ENCODE results near the gene RPL26.

RPL26 gene

GRCh38 chr17:8333281-8333680 lies 49.7 kb downstream of the RPL26 start:
- no peak for TF ChIP-seq CTCF (IDR thresholded peaks at IDR 0.05; ENCODE audit: extremely low read depth, insufficient read depth, missing control alignments)
- in situ Hi-C loops (cut with MboI; ENCODE audit: low pct_unique_long_range_greater_than_20kb, low sequenced_read_pairs, unreplicated experiment), result no loop called here
- no peak for DNase-seq (ENCODE audit: low spot score)

- DNase-seq (ENCODE audit: low spot score), result no peak
- in situ Hi-C loops (cut with MboI; ENCODE audit: low pct_unique_long_range_greater_than_20kb, low sequenced_read_pairs, unreplicated experiment), result no loop called here
- no peak for TF ChIP-seq CTCF (IDR thresholded peaks at IDR 0.05; ENCODE audit: extremely low read depth, insufficient read depth, missing control alignments)
Observed at GRCh38 chr17:8332688-8333087, 50.3 kb downstream of the RPL26 start.

GRCh38 chr17:8332128-8332527 lies 50.9 kb downstream of the RPL26 start:
- no peak for TF ChIP-seq CTCF (IDR thresholded peaks at IDR 0.05; ENCODE audit: extremely low read depth, insufficient read depth, missing control alignments)
- no peak for DNase-seq (ENCODE audit: low spot score)
- in situ Hi-C loops (cut with MboI; ENCODE audit: low pct_unique_long_range_greater_than_20kb, low sequenced_read_pairs, unreplicated experiment), result no loop called here
